Urothelium cell line (cell line): ENCODE results near the gene HOXB4.

Source experiments
- DNase-seq: peaks from one replicate; pipeline ENCODE4 v3.0.0; 2011; ENCODE audit warnings: low spot score, mixed read lengths
- FAIRE-seq: peaks from 2 replicates; lab custom pipeline; 2011; peaks lifted over from hg19 to GRCh38; lab: Jason Lieb, UNC

HOXB4 gene

GRCh38 chr17:48561884-48562810 lies 16.0 kb downstream of the HOXB4 start:
- DNase-seq (peak; percentile 62), FAIRE-seq (no peak)

- no peak for DNase-seq
- FAIRE-seq: no peak
Measured at GRCh38 chr17:48559840-48560817, 18.0 kb downstream of the HOXB4 start.

GRCh38 chr17:48559122-48559839 lies 18.9 kb downstream of the HOXB4 start:
- DNase-seq (no peak), FAIRE-seq (no peak)

DNA sequence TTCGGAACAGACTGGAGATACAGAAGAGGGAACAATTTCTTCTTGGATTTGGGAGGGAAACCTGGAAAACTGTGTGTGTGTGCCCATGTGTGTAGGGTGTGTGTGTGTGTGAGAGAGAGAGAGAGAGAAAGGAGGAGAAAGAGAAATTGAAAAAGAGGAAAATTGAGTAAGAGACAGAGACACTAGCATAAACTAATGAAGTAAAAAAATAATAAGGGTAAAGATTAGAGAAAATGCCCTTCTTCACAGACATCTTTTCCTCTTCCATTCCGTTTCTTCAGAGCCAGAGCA lies 19.4 kb downstream of the HOXB4 start:
- no peak for FAIRE-seq

DNA sequence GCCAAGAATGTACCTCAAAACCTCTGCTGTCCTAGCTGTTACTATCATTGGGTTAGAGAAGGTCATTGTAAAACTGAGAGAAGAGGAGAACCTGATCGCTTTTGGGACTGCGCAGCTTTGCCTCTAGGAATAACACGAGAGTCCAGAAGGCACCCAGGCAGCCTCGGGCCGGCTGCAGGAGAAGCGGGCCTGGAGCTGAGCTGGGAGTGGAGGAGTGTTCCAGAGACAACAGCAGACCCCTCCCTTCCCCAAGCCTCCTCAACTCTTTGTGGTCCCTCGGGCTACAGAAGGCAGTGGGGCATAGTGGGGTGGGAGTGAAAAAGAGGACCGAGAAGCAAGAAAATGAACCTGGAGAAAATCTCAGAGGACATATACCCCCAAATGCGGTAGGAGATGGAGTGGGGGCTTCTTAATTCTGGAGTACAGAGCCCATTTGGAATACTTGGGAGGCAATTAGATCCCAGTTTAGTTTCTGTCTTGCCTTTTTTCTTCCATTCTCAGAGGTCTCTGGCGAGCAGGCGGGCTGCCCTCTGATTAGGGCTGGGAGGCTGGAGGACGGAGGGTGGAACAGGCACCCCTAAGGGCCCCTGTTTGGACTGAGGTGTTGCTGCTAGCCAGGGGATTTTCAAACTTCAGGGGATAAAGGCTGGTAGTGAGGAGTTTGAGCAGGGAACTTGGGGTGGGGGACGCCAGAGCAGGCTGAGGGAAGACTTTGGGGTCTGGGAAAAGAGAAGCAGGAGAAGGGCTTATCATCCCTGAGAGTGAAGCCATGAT lies 19.9 kb downstream of the HOXB4 start:
- DNase-seq: no peak
- no peak for FAIRE-seq

More for the DNA sequence above, 19.4 kb downstream of the HOXB4 start:
- no peak for DNase-seq

GRCh38 chr17:48556576-48557401 lies 21.4 kb downstream of the HOXB4 start:
- FAIRE-seq (no peak), DNase-seq (no peak)

- DNase-seq (no peak), FAIRE-seq (no peak)
Measured at GRCh38 chr17:48556229-48556575, 21.9 kb downstream of the HOXB4 start.

- FAIRE-seq: no peak
- no peak for DNase-seq
Measured at GRCh38 chr17:48555258-48556228, 22.6 kb downstream of the HOXB4 start.

DNA sequence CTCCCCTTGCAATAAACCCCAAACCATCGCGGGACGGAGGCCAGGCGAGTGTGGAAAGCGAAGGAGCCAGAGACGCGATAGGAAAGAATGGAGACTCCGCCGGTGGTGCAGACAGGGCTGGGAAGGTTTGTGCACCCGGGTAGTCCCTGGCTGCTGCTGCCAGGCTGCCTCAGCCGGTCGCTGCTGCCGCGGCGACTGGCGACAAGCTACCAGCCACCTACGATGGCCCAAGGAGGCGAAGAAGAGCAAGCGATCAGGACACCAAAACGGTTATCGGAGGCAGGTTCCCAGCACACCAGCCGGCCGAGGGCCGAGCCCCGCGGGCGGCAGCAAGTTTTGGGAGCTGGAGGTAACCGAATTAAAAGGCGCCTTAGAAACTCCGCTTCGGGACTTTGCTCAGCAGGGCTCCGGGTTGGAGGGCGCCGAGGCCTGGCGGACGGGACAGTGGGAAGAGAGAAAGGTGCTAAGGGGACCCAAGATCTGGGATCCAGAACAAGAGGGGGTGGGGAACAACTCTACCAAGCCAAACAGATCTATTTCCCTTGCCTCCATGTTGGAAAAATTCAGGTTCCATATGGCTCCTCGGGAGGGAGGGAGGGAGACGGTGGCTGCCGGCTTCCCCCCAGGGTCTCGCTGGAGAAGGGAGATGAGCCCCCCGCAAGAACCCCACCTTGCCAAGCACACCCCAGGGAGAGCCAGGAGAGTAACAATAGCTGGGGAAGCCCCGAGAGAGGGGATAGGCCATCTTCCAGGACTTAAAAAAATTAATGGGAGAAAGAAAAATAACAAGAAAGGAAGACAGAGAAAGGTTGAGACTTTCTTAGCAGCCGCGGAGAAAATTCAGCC lies 23.5 kb downstream of the HOXB4 start:
- DNase-seq: no peak
- FAIRE-seq: no peak

GRCh38 chr17:48553826-48554225 lies 24.3 kb downstream of the HOXB4 start:
- DNase-seq (no peak), FAIRE-seq (no peak)

DNA sequence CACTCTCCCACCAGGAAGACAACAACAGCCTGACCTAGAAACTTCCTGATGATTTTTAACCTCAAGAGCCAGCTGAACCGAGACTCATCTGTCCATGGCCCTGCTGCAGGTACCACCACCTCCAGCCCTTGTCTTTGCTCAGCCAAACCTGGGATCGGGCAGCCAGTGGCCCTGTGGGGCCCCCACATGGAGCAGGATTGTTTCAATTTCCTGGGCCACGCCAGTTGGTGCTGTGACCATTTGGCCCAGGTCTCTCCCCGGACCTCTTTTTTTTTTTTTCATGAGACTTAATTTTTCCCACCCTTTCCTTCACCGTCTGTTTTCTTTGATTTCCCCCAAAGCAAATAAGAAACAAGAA lies 25.0 kb downstream of the HOXB4 start:
- FAIRE-seq: no peak

DNA sequence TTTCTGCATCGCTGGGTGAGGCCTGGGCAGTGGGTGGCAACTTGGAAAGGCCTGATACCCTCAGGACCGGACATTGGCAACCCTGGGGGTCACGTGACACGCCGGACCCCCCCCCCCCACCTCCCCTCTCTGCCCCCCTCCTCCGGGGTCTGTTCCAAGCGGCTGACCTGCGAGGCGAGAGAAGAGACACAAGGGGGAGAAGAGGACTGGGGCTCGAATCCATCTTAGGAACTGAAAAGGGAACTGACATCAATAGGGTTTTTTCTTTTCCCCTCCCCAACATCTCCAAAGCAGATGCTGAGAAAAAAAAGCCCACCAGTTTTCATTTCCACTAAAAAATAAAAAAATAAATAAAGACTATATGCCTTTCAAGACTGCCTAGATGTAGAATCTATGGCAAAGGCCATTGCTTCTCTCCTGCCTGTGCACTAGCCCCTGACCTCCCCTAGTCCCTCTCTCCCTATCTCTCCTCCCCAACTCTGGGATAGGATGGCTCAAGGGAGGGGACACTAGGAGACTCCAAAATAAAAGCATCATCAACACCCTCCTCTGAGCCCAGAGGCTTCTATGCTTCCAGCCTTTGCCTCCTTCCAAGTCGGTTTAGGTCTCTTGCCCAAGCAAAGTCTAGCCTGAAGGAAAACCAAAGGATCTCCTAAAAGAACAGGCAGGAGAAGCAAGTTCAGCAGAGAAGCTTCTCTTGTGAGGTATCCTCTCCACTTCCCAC lies 25.5 kb downstream of the HOXB4 start:
- DNase-seq (no peak), FAIRE-seq (no peak)

More for the DNA sequence above, 25.0 kb downstream of the HOXB4 start:
- no peak for DNase-seq

GRCh38 chr17:48551596-48552465 lies 26.3 kb downstream of the HOXB4 start:
- DNase-seq (no peak), FAIRE-seq (no peak)

DNA sequence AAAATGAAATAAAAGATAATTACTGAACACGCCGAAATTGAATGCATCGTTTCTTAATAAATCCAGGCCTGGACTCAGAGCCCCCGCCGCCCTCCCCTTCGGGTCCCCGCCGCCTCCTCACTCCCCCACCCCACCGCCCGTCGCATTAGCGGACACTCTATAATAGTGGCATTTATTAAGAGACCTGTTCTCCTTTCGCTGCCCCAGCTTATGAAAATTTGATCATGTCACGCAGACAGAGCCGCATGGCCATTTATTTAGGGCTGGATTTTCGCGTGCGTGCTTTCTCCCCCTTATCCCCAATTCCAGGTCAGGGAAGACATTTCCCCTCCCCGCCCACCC lies 27.0 kb downstream of the HOXB4 start:
- DNase-seq (no peak), FAIRE-seq (no peak)

DNA sequence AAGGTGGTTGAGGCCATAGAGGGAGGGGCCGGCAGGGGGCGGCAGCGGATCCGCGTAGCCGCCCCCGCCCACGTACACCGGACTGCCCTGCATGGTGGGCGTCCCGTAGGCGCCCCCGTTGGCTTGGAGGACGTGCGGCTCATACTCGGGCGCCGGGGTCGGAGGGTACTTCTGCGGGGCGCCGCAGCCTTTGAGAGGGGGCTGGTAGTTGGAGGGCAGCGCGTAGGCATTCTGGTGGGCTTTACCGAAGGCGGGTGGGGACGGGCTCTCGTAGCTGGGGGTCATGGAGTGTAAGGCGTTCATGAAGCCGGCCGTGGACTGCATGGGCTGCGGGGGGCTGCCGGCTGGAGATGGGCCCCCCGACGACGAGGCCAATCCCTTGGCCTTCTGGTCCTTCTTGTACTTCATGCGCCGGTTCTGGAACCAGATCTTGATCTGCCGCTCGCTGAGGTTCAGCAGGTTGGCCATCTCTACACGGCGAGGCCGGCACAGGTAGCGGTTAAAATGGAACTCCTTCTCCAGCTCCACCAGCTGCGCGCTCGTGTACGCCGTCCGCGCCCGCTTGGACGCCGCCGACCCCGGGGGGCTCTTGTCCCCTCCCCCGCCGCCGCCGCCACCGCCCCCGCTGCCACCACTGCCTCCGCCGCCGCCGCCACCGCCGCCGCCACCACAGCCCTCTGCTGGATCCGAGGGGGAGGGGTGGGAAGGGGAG lies 27.5 kb downstream of the HOXB4 start:
- DNase-seq (no peak), FAIRE-seq (no peak)
